ENCODE results near the gene PRELID1.

Gene PRELID1

GRCh38 chr5:177350776-177351391, 47.3 kb downstream of the PRELID1 start:
- TF ChIP-seq CTCF (conservative IDR thresholded peaks at IDR 0.05), result no peak
- peak overlapping the region; percentile 97 for H3K27ac ChIP-seq

GRCh38 chr5:177351392-177352329, 48.1 kb downstream of the PRELID1 start, which contains the start of gene LMAN2:
LMAN2 (minus strand) TSS chr5:177351668; CDS start chr5:177351647, 21 bp downstream.
- no peak for TF ChIP-seq CTCF (conservative IDR thresholded peaks at IDR 0.05)
- peak within 1 kb of the TSS; percentile 97 for H3K27ac ChIP-seq

- H3K27ac ChIP-seq, result no peak overlapping the region
- no peak for TF ChIP-seq CTCF (conservative IDR thresholded peaks at IDR 0.05)
Measured at GRCh38 chr5:177353093-177353492, 49.5 kb downstream of the PRELID1 start.

- TF ChIP-seq CTCF (conservative IDR thresholded peaks at IDR 0.05), result no peak
- no peak overlapping the region for H3K27ac ChIP-seq
Measured at GRCh38 chr5:177354256-177354655, 50.7 kb downstream of the PRELID1 start.

- H3K27ac ChIP-seq, result no peak overlapping the region
- no peak for TF ChIP-seq CTCF (conservative IDR thresholded peaks at IDR 0.05)
Measured at GRCh38 chr5:177354711-177355110, 51.1 kb downstream of the PRELID1 start.

GRCh38 chr5:177355162-177355867, 51.7 kb downstream of the PRELID1 start:
- no peak overlapping the region for H3K27ac ChIP-seq
- no peak for TF ChIP-seq CTCF (conservative IDR thresholded peaks at IDR 0.05)

GRCh38 chr5:177355868-177356168, 52.2 kb downstream of the PRELID1 start:
- TF ChIP-seq CTCF (conservative IDR thresholded peaks at IDR 0.05), result no peak
- no peak overlapping the region for H3K27ac ChIP-seq
